Hepatocyte (in vitro differentiated cells): Measurements from ENCODE around the gene MTF2. TPM values are rescaled to one million over a fixed set of nuclear protein-coding genes. Genes with fewer than 3 reads are reported as not detected.

Experiments
- DNase-seq: peaks from one replicate; pipeline ENCODE4 v3.0.0-alpha.2; 2016; ENCODE audit warnings: low spot score
- H2AFZ ChIP-seq: fragments of 200-600 bp; sonication (generic); 2 replicates; pipeline ENCODE4 v1.6.0; 2016; ENCODE audit warnings: antibody characterized with exemption, mild to moderate bottlenecking
- H3K27ac ChIP-seq: fragments of 200-600 bp; sonication (generic); 2 replicates; pipeline ENCODE4 v1.5.1; 2016; ENCODE audit warnings: mild to moderate bottlenecking
- H3K27me3 ChIP-seq: fragments of 200-600 bp; sonication (generic); 2 replicates; pipeline ENCODE4 v1.6.1; 2016
- H3K36me3 ChIP-seq: fragments of 200-600 bp; sonication (generic); replicated peaks from 2 replicates; pipeline ENCODE4 v1.5.1; 2016; ENCODE audit warnings: low read depth; ENCODE audit not compliant: insufficient read depth
- H3K4me1 ChIP-seq: fragments of 200-600 bp; sonication (generic); 2 replicates; pipeline ENCODE4 v1.5.1; 2016; ENCODE audit warnings: mild to moderate bottlenecking, moderate library complexity; ENCODE audit not compliant: insufficient read depth
- H3K4me2 ChIP-seq: fragments of 200-600 bp; sonication (generic); 2 replicates; pipeline ENCODE4 v1.6.0; 2016
- H3K4me3 ChIP-seq: fragments of 200-600 bp; sonication (generic); 2 replicates; pipeline ENCODE4 v1.5.1; 2016; ENCODE audit warnings: mild to moderate bottlenecking
- H3K79me2 ChIP-seq: fragments of 200-600 bp; sonication (generic); 2 replicates; pipeline ENCODE4 v1.6.0; 2017; ENCODE audit warnings: mild to moderate bottlenecking
- H3K9me2 ChIP-seq: fragments of 200-600 bp; sonication (generic); replicated peaks from 2 replicates; pipeline ENCODE4 v1.6.0; 2017; ENCODE audit warnings: mild to moderate bottlenecking; ENCODE audit not compliant: insufficient read depth
- H3K9me3 ChIP-seq: fragments of 200-600 bp; sonication (generic); 2 replicates; pipeline ENCODE4 v1.5.1; 2016; ENCODE audit warnings: low read depth, mild to moderate bottlenecking
- H4K20me1 ChIP-seq: fragments of 200-600 bp; sonication (generic); 2 replicates; pipeline ENCODE4 v1.6.0; 2016; ENCODE audit warnings: mild to moderate bottlenecking; ENCODE audit not compliant: insufficient read depth, poor library complexity, severe bottlenecking
- CTCF ChIP-seq: fragments of 200-600 bp; sonication (generic); IDR thresholded peaks from 2 replicates; pipeline ENCODE4 v1.5.1; 2016; ENCODE audit warnings: antibody characterized with exemption, mild to moderate bottlenecking; ENCODE audit not compliant: poor library complexity
- EZH2 ChIP-seq: fragments of 200-600 bp; sonication (generic); IDR thresholded peaks from 2 replicates; pipeline ENCODE4 v1.6.1; 2016; ENCODE audit warnings: antibody characterized with exemption, mild to moderate bottlenecking, borderline replicate concordance
- EZH2phosphoT487 ChIP-seq: fragments of 200-600 bp; sonication (generic); IDR thresholded peaks from one replicate; pipeline ENCODE4 v1.6.1; 2018; ENCODE audit warnings: antibody characterized with exemption, mild to moderate bottlenecking, low read depth, moderate library complexity; ENCODE audit not compliant: unreplicated experiment, severe bottlenecking
- WGBS: methylation state at CpG from one replicate; pipeline ENCODE4 v1.1.6; 2016; ENCODE audit warnings: low lambda C conversion rate; ENCODE audit errors: missing lambda C conversion rate; 5-methylcytosine and 5-hydroxymethylcytosine counted together
- polyA plus RNA-seq: library from polyadenylated mRNA; unstranded; fragments of >200 nt; fragmentation: Nextera tagmentation; extraction: Ambion mirVana; gene quantifications from 2 replicates; pipeline ENCODE4 v1.2.1, GENCODE V29; 2016
- total RNA-seq: library from RNA; depleted of rRNA; stranded (reverse); fragments of >200 nt; gene quantifications from 2 replicates; pipeline ENCODE4 v1.2.3, GENCODE V29; 2014

MTF2 gene
- total and polyA plus RNA-seq, 2 experiments from 2014 or later, result 29.7 to 37.7 TPM

DNA sequence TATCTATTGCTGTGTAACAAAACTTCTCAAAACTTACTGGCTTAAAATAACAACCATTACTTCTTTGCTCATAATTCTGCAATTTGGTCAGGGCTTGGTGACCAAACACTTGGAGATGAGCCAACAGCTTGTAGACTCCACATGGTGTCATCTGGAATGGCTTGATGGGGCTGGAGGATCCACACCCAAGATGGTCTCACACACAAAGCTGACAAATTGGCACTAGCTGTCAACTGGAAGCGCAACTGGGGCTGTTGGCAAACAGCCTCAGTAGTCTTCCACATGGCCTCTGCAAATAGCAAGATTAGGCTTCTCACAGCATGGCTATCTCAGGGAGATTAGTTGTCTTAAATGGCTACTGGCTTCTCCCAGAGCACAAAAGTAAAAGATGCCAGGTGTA lies 27.1 kb upstream of the MTF2 start:
- no peak overlapping the region for H3K27ac ChIP-seq
- no peaks in the 10 kb centered on the region for H3K4me1 ChIP-seq
- TF ChIP-seq CTCF, result no peak
- TF ChIP-seq EZH2phosphoT487, result no peak
- H3K4me3 ChIP-seq, result no peak overlapping the region
- no peaks in the 10 kb centered on the region for H3K27me3 ChIP-seq
- no peaks in the 10 kb centered on the region for H4K20me1 ChIP-seq
- H3K36me3 ChIP-seq, result no peaks in the 10 kb centered on the region
- H3K79me2 ChIP-seq, result no peaks in the 10 kb centered on the region
- H3K9me3 ChIP-seq, result no peaks in the 10 kb centered on the region
- H2AFZ ChIP-seq, result no peak overlapping the region
- 87% methylated on average over 1 of the region's 1 CpG for WGBS
- H3K4me2 ChIP-seq, result no peak overlapping the region
- no peak for DNase-seq
- H3K9me2 ChIP-seq, result no peaks in the 10 kb centered on the region

GRCh38 chr1:93056214-93056613 lies 22.9 kb upstream of the MTF2 start:
- no peaks in the 10 kb centered on the region for H3K79me2 ChIP-seq
- no peaks in the 10 kb centered on the region for H3K9me3 ChIP-seq
- H3K4me2 ChIP-seq, result no peak overlapping the region
- peak; percentile 61 for DNase-seq
- no peak for TF ChIP-seq CTCF
- TF ChIP-seq EZH2phosphoT487, result no peak
- TF ChIP-seq EZH2, result no peak
- no peak overlapping the region for H3K4me3 ChIP-seq
- H3K4me1 ChIP-seq, result no peaks in the 10 kb centered on the region
- no peak overlapping the region for H2AFZ ChIP-seq
- H3K27me3 ChIP-seq, result no peaks in the 10 kb centered on the region
- no peaks in the 10 kb centered on the region for H4K20me1 ChIP-seq
- 28% methylated on average over 4 of the region's 4 CpGs for WGBS
- no peak overlapping the region for H3K27ac ChIP-seq
- no peaks in the 10 kb centered on the region for H3K36me3 ChIP-seq
- H3K9me2 ChIP-seq, result no peaks in the 10 kb centered on the region

- no peak overlapping the region for H3K4me2 ChIP-seq
- 81% methylated on average over 2 of the region's 2 CpGs for WGBS
Measured at GRCh38 chr1:93056649-93057048, 22.4 kb upstream of the MTF2 start.

More at GRCh38 chr1:93056649-93057048, 22.4 kb upstream of the MTF2 start:
- no peak for DNase-seq
- no peaks in the 10 kb centered on the region for H4K20me1 ChIP-seq
- no peak overlapping the region for H3K4me3 ChIP-seq
- H3K9me3 ChIP-seq, result no peaks in the 10 kb centered on the region
- no peak for TF ChIP-seq EZH2
- TF ChIP-seq EZH2phosphoT487, result no peak
- TF ChIP-seq CTCF, result no peak
- H3K9me2 ChIP-seq, result no peaks in the 10 kb centered on the region
- no peaks in the 10 kb centered on the region for H3K79me2 ChIP-seq
- no peaks in the 10 kb centered on the region for H3K4me1 ChIP-seq
- H3K36me3 ChIP-seq, result no peaks in the 10 kb centered on the region
- H3K27me3 ChIP-seq, result no peaks in the 10 kb centered on the region
- no peak overlapping the region for H2AFZ ChIP-seq
- no peak overlapping the region for H3K27ac ChIP-seq
